Measurements from ENCODE around the gene ACSL6.

GRCh38 chr5:132007399-132008162 is 3.9 kb downstream of the ACSL6 start:
- peak; percentile 79 for TF ChIP-seq CTCF (IDR thresholded peaks at IDR 0.05)
- no peak for TF ChIP-seq EZH2 (IDR thresholded peaks at IDR 0.05; ENCODE audit: borderline replicate concordance, insufficient read depth, low read depth, low read length, poor library complexity, severe bottlenecking)
